Measurements from ENCODE around the gene CNOT4. TPM values are rescaled to one million over a fixed set of nuclear protein-coding genes. Genes with fewer than 3 reads are reported as not detected.

The CNOT4 gene
- total and polyA plus RNA-seq, 2 of the 4 experiments (the other 2 are of a cell fraction), result 7.0 to 8.1 TPM

GRCh38 chr7:135550196-135550595 lies 40.3 kb upstream of the CNOT4 start:
- ATAC-seq (ENCODE audit: low read depth), result no peak
- intact Hi-C loops (cut with micrococcal nuclease), result loop anchor here (10.0 kb wide), 1 partner anchor 865 kb away; no protein-coding TSS in a partner anchor

More at GRCh38 chr7:135550196-135550595, 40.3 kb upstream of the CNOT4 start:
- H3K9me1 ChIP-seq (ENCODE audit: insufficient read depth, low read length), result no peaks in the 10 kb centered on the region
- H3K4ac ChIP-seq (ENCODE audit: low read depth, low read length), result no peak overlapping the region
- no peaks in the 10 kb centered on the region for H3K9me3 ChIP-seq (ENCODE audit: control insufficient read depth, insufficient read depth, low read length)
- H2BK15ac ChIP-seq (ENCODE audit: low read depth, low read length), result no peak overlapping the region
- H3K36me3 ChIP-seq (ENCODE audit: control insufficient read depth, insufficient read depth, low read length), result no peaks in the 10 kb centered on the region
- no TSS peak for BruUV-seq (replicated peaks)
- H4K5ac ChIP-seq (ENCODE audit: low read depth, low read length), result no peak overlapping the region
- H3K4me3 ChIP-seq (ENCODE audit: insufficient read depth, low read depth, low read length), result no peak overlapping the region
- no peak overlapping the region for H3K56ac ChIP-seq (ENCODE audit: extremely low read depth, insufficient read depth, low read length)
- no peaks in the 10 kb centered on the region for H4K20me1 ChIP-seq (ENCODE audit: insufficient read depth, low read length)
- no peak overlapping the region for H4K8ac ChIP-seq (ENCODE audit: low read depth in 2 of 2, low read length in 2 of 2)
- H3K4me1 ChIP-seq (ENCODE audit: control insufficient read depth, insufficient read depth, low read length), result no peaks in the 10 kb centered on the region
- no peak overlapping the region for H2BK120ac ChIP-seq (ENCODE audit: low read depth, low read length)
- H3K27me3 ChIP-seq (ENCODE audit: control insufficient read depth, insufficient read depth, low read length), result peaks cover 6% of the 10 kb centered on the region
- no peak overlapping the region for H3K9ac ChIP-seq (ENCODE audit: low read depth, low read length)
- TF ChIP-seq MXI1 (IDR thresholded peaks at IDR 0.05; ENCODE audit: borderline replicate concordance, low read depth, low read length) (no peak), FOS (IDR thresholded peaks at IDR 0.05; ENCODE audit: low read depth, low read length) (no peak)
- no peak overlapping the region for H4K91ac ChIP-seq (ENCODE audit: insufficient read depth, low read depth, low read length)
- ChIA-PET POLR2A (ENCODE audit: unreplicated experiment) (no interaction called here), CTCF (no interaction called here)
- no peak overlapping the region for H3K27ac ChIP-seq (ENCODE audit: insufficient read depth, low read length)
- H2BK20ac ChIP-seq (ENCODE audit: low read depth, low read length), result no peak overlapping the region
- in situ Hi-C loops (cut with MboI; ENCODE audit: low sequenced_read_pairs), result loop anchor here (25.0 kb wide), 1 partner anchor 863 kb away; no protein-coding TSS in a partner anchor
- no peak overlapping the region for H3K18ac ChIP-seq (ENCODE audit: low read depth, low read length)
- no peak overlapping the region for H2AFZ ChIP-seq (replicated peaks; ENCODE audit: low read length, poor library complexity)
- 20% methylated on average over 1 of the region's 7 CpGs; no CpG with 5 or more reads in 1 of the 2 experiments for WGBS, 2 experiments (ENCODE audit: extremely low coverage in 2 of 2, insufficient read length in 1 of 2)
- H3K79me1 ChIP-seq (ENCODE audit: low read depth in 1 of 2, low read length in 2 of 2), result no peaks in the 10 kb centered on the region
- no peak overlapping the region for H3K4me2 ChIP-seq (ENCODE audit: low read depth, low read length)
- H2AK5ac ChIP-seq (ENCODE audit: low read depth, low read length), result no peak overlapping the region
- no peak for DNase-seq
- H3K23ac ChIP-seq (ENCODE audit: low read depth, low read length), result no peak overlapping the region
- H2AK9ac ChIP-seq (replicated peaks; ENCODE audit: low read depth, low read length, poor library complexity), result no peak overlapping the region
- dilution Hi-C loops (cut with HindIII; ENCODE audit: low sequenced_read_pairs, unreplicated experiment), result no loop called here
- no peak overlapping the region for H2BK5ac ChIP-seq (ENCODE audit: low read depth, low read length, poor library complexity, severe bottlenecking)
- H3K14ac ChIP-seq (replicated peaks; ENCODE audit: low read depth, low read length), result no peak overlapping the region

Data from IMR-90 (cell line).